T-cell (primary cell): ENCODE measurements around the gene SH3RF3. TPM values are rescaled to one million over a fixed set of nuclear protein-coding genes. Genes with fewer than 3 reads are reported as not detected.

ENCODE experiments used
- ATAC-seq, 4 experiments: fragments of 200-7000 bp in 3 of 4; fragments of 150-1000 bp in 1 of 4; cut with Tn5 transposase; replicated peaks in 1 of 4; 1 replicate in 3 of 4; 2 replicates in 1 of 4; pipeline ENCODE4 v1.10.0; 2021; ENCODE audit warnings: moderate library complexity in 3 of 4, mild to moderate bottlenecking in 2 of 4, moderate number of reproducible peaks in 1 of 4
- CTCF ChIA-PET, 2 donors: fragments of 300-600 bp; sonication (Branson Sonifier 250); formaldehyde crosslinking; loops; one replicate each; lab custom pipeline; 2022; ENCODE audit warnings: antibody characterized with exemption in 2 of 2; lab: Charles Lee
- POLR2A ChIA-PET, 2 donors: fragments of 300-600 bp; sonication (Branson Sonifier 250); formaldehyde crosslinking; loops; one replicate each; lab custom pipeline; 2022; ENCODE audit warnings: antibody characterized with exemption in 2 of 2; lab: Charles Lee
- DNase-seq, 35 experiments: peaks; one replicate each; pipeline versions ENCODE4 v3.0.0 to v3.0.0-alpha.2; 2013 to 2023
- H3K27ac ChIP-seq: one replicate; pipeline ENCODE4 v1.5.1; 2013; ENCODE audit warnings: low read length
- H3K27me3 ChIP-seq, 2 experiments: replicated peaks in 1 of 2; 1 replicate in 1 of 2; 2 replicates in 1 of 2; pipeline versions ENCODE4 v1.6.1 to v1.7.0; 2013; ENCODE audit warnings: low read length in 1 of 2, mixed read lengths in 1 of 2; ENCODE audit not compliant: control insufficient read depth in 2 of 2, insufficient read depth in 2 of 2; ENCODE audit errors: extremely low read depth in 1 of 2
- H3K36me3 ChIP-seq, 2 donors: 1 replicate in 1 of 2; 2 replicates in 1 of 2; pipeline versions ENCODE4 v1.6.1 to v1.7.0; 2013; ENCODE audit warnings: low read length in 1 of 2; ENCODE audit not compliant: control insufficient read depth in 2 of 2, insufficient read depth in 1 of 2; ENCODE audit errors: extremely low read depth in 1 of 2
- H3K4me1 ChIP-seq, 2 experiments: 1 replicate in 1 of 2; 2 replicates in 1 of 2; pipeline versions ENCODE4 v1.6.1 to v1.7.0; 2013; ENCODE audit warnings: low read length in 2 of 2, mixed read lengths in 1 of 2; ENCODE audit not compliant: insufficient read depth in 2 of 2, control insufficient read depth in 1 of 2; ENCODE audit errors: extremely low read depth in 1 of 2
- H3K4me3 ChIP-seq, 2 donors: 1 replicate in 1 of 2; 2 replicates in 1 of 2; pipeline versions ENCODE4 v1.5.1 to v1.7.0; 2013; ENCODE audit warnings: mild to moderate bottlenecking in 2 of 2, low read length in 1 of 2, moderate library complexity in 1 of 2; ENCODE audit not compliant: control insufficient read depth in 1 of 2; ENCODE audit errors: extremely low read depth in 1 of 2
- H3K9me3 ChIP-seq: 2 replicates; pipeline ENCODE4 v1.7.0; 2013
- H3K27ac Mint-ChIP-seq, 2 donors: one replicate each; pipeline ENCODE4 v1.8.0; 2020 to 2021; ENCODE audit warnings: mild to moderate bottlenecking in 2 of 2, mixed read lengths in 2 of 2
- H3K27me3 Mint-ChIP-seq, 2 donors: one replicate each; pipeline ENCODE4 v1.8.0; 2021 to 2022; ENCODE audit warnings: mixed read lengths in 2 of 2
- H3K36me3 Mint-ChIP-seq: one replicate; pipeline ENCODE4 v1.8.0; 2021; ENCODE audit warnings: mixed read lengths
- H3K4me1 Mint-ChIP-seq, 3 donors: one replicate each; pipeline ENCODE4 v1.8.0; 2020 to 2022; ENCODE audit warnings: mixed read lengths in 3 of 3, mild to moderate bottlenecking in 1 of 3
- H3K4me3 Mint-ChIP-seq, 3 donors: one replicate each; pipeline ENCODE4 v1.8.0; 2020 to 2022; ENCODE audit warnings: mild to moderate bottlenecking in 3 of 3, mixed read lengths in 3 of 3, moderate library complexity in 3 of 3
- H3K9me3 Mint-ChIP-seq, 3 donors: one replicate each; pipeline ENCODE4 v1.8.0; 2020 to 2022; ENCODE audit warnings: mixed read lengths in 3 of 3
- WGBS: methylation state at CpG from one replicate; pipeline ENCODE4 v1.1.5; 2013; ENCODE audit warnings: missing lambda C conversion rate; ENCODE audit not compliant: insufficient coverage; 5-methylcytosine and 5-hydroxymethylcytosine counted together
- total RNA-seq, 35 experiments: library from RNA in 6 of 35; stranded (reverse) in 6 of 35; fragments of 120-200 nt in 1 of 35; gene quantifications; one replicate each; pipeline versions ENCODE4 v1.2.1 to v1.2.4 and lab custom pipeline; 2013 to 2026

The SH3RF3 gene
- total RNA-seq, 5 donors from 2014 or later (not counting 1 experiment from before 2014, with no cell fraction given): 1.8 to 4.6 (median 3.6) TPM

- H3K4me1 Mint-ChIP-seq: peaks cover 36 to 45% (median 43%) of the 10 kb centered on the region in 3 donors
- ATAC-seq (no peak), DNase-seq (no peak)
- H3K27me3 ChIP-seq: peaks cover 0 to 30% of the 10 kb centered on the region in 2 experiments
- no peak overlapping the region for H3K27ac Mint-ChIP-seq
- peaks cover 12 to 25% of the 10 kb centered on the region in 2 experiments for H3K4me1 ChIP-seq
- no peaks in the 10 kb centered on the region for H3K36me3 ChIP-seq
- peaks cover 0 to 6% of the 10 kb centered on the region in 2 donors for H3K27me3 Mint-ChIP-seq
- WGBS: 83% methylated on average over 11 of the region's 12 CpGs
- H3K9me3 Mint-ChIP-seq: no peaks in the 10 kb centered on the region
- H3K36me3 Mint-ChIP-seq: no peaks in the 10 kb centered on the region
- CTCF ChIA-PET: interaction anchor here in 1 of 2 donors (0.6 kb wide), 1 partner anchor 146 kb away, joined by 9 read pairs; no protein-coding TSS in a partner anchor
- H3K4me3 Mint-ChIP-seq: no peak overlapping the region
- POLR2A ChIA-PET: no interaction called here
- no peaks in the 10 kb centered on the region for H3K9me3 ChIP-seq
- no peak overlapping the region for H3K4me3 ChIP-seq
- H3K27ac ChIP-seq: no peak overlapping the region
Observed at GRCh38 chr2:109148117-109148746, 19.2 kb downstream of the SH3RF3 start.

GRCh38 chr2:109148991-109149645 is 20.1 kb downstream of the SH3RF3 start:
- H3K4me3 Mint-ChIP-seq: no peak overlapping the region
- H3K27me3 Mint-ChIP-seq: peaks cover 0 to 6% of the 10 kb centered on the region in 2 donors
- ChIA-PET CTCF (interaction anchor here in 1 of 2 donors (0.5 kb wide), 1 partner anchor 551 kb away, joined by 6 read pairs; no protein-coding TSS in a partner anchor), POLR2A (interaction anchor here in 1 of 2 donors (0.5 kb wide), 1 partner anchor 14 kb away, joined by 3 read pairs; no protein-coding TSS in a partner anchor)
- H3K4me1 Mint-ChIP-seq: peaks cover 28 to 36% (median 34%) of the 10 kb centered on the region in 3 donors
- no peaks in the 10 kb centered on the region for H3K9me3 Mint-ChIP-seq
- Histone ChIP-seq H3K4me1 (peaks cover 9 to 20% of the 10 kb centered on the region in 2 experiments), H3K27me3 (peaks cover 0 to 30% of the 10 kb centered on the region in 2 experiments), H3K9me3 (no peaks in the 10 kb centered on the region), H3K4me3 (no peak overlapping the region), H3K36me3 (no peaks in the 10 kb centered on the region), H3K27ac (no peak overlapping the region)
- no peak for DNase-seq
- H3K27ac Mint-ChIP-seq: no peak overlapping the region
- H3K36me3 Mint-ChIP-seq: no peaks in the 10 kb centered on the region
- ATAC-seq: no peak
- 76% methylated on average over 6 of the region's 8 CpGs for WGBS

GRCh38 chr2:109150559-109150958 is 21.6 kb downstream of the SH3RF3 start:
- WGBS: 94% methylated on average over 2 of the region's 3 CpGs

GRCh38 chr2:109151519-109151918 is 22.5 kb downstream of the SH3RF3 start:
- ChIA-PET CTCF (no interaction called here), POLR2A (no interaction called here)
- Mint-ChIP-seq H3K9me3 (no peaks in the 10 kb centered on the region), H3K27me3 (peaks cover 0 to 6% of the 10 kb centered on the region in 2 donors), H3K27ac (no peak overlapping the region), H3K4me1 (peaks cover 19 to 31% (median 29%) of the 10 kb centered on the region in 3 donors), H3K4me3 (no peak overlapping the region), H3K36me3 (no peaks in the 10 kb centered on the region)
- DNase-seq (no peak), ATAC-seq (no peak)
- no peak overlapping the region for H3K27ac ChIP-seq
- H3K36me3 ChIP-seq: no peaks in the 10 kb centered on the region
- peaks cover 4 to 8% of the 10 kb centered on the region in 2 experiments for H3K4me1 ChIP-seq
- WGBS: 86% methylated on average over 1 of the region's 4 CpGs
- H3K9me3 ChIP-seq: no peaks in the 10 kb centered on the region
- peaks cover 0 to 14% of the 10 kb centered on the region in 2 experiments for H3K27me3 ChIP-seq
- H3K4me3 ChIP-seq: no peak overlapping the region

More at GRCh38 chr2:109150559-109150958, 21.6 kb downstream of the SH3RF3 start:
- H3K27me3 ChIP-seq: peaks cover 0 to 18% of the 10 kb centered on the region in 2 experiments
- Mint-ChIP-seq H3K9me3 (no peaks in the 10 kb centered on the region), H3K4me3 (no peak overlapping the region), H3K27me3 (peaks cover 0 to 6% of the 10 kb centered on the region in 2 donors), H3K4me1 (peaks cover 17 to 27% (median 25%) of the 10 kb centered on the region in 3 donors), H3K27ac (no peak overlapping the region), H3K36me3 (no peaks in the 10 kb centered on the region)
- no peak for DNase-seq
- peak in 1 of 4 experiments; percentile 63 for ATAC-seq
- CTCF ChIA-PET: interaction anchor here in 1 of 2 donors (0.6 kb wide), 1 partner anchor 16 kb away, joined by 4 read pairs; no protein-coding TSS in a partner anchor
- H3K36me3 ChIP-seq: no peaks in the 10 kb centered on the region
- no peaks in the 10 kb centered on the region for H3K9me3 ChIP-seq
- H3K27ac ChIP-seq: no peak overlapping the region
- peaks cover 4 to 8% of the 10 kb centered on the region in 2 experiments for H3K4me1 ChIP-seq
- H3K4me3 ChIP-seq: no peak overlapping the region
- POLR2A ChIA-PET: no interaction called here

GRCh38 chr2:109153005-109153784 is 24.2 kb downstream of the SH3RF3 start:
- peaks cover 19 to 31% (median 29%) of the 10 kb centered on the region in 3 donors for H3K4me1 Mint-ChIP-seq
- no peak overlapping the region for H3K4me3 ChIP-seq
- CTCF ChIA-PET: no interaction called here

GRCh38 chr2:109153807-109154206 is 24.8 kb downstream of the SH3RF3 start:
- WGBS: 80% methylated on average over 4 of the region's 5 CpGs
- DNase-seq: no peak
- ChIA-PET POLR2A (no interaction called here), CTCF (no interaction called here)
- H3K27me3 ChIP-seq: peaks cover 0 to 13% of the 10 kb centered on the region in 2 experiments
- Mint-ChIP-seq H3K9me3 (no peaks in the 10 kb centered on the region), H3K27ac (no peak overlapping the region), H3K4me3 (no peak overlapping the region), H3K36me3 (no peaks in the 10 kb centered on the region), H3K4me1 (peaks cover 19 to 31% (median 29%) of the 10 kb centered on the region in 3 donors), H3K27me3 (peaks cover 0 to 4% of the 10 kb centered on the region in 2 donors)
- no peaks in the 10 kb centered on the region for H3K9me3 ChIP-seq
- ATAC-seq: no peak
- no peak overlapping the region for H3K4me3 ChIP-seq
- H3K27ac ChIP-seq: no peak overlapping the region
- H3K36me3 ChIP-seq: no peaks in the 10 kb centered on the region
- peaks cover 4 to 8% of the 10 kb centered on the region in 2 experiments for H3K4me1 ChIP-seq

More at GRCh38 chr2:109153005-109153784, 24.2 kb downstream of the SH3RF3 start:
- Mint-ChIP-seq H3K36me3 (no peaks in the 10 kb centered on the region), H3K4me3 (no peak overlapping the region), H3K27me3 (peaks cover 0 to 4% of the 10 kb centered on the region in 2 donors), H3K9me3 (no peaks in the 10 kb centered on the region), H3K27ac (no peak overlapping the region)
- Histone ChIP-seq H3K36me3 (no peaks in the 10 kb centered on the region), H3K27me3 (peaks cover 0 to 8% of the 10 kb centered on the region in 2 experiments), H3K27ac (no peak overlapping the region), H3K9me3 (no peaks in the 10 kb centered on the region), H3K4me1 (peaks cover 4 to 8% of the 10 kb centered on the region in 2 experiments)
- POLR2A ChIA-PET: no interaction called here
- ATAC-seq (no peak), DNase-seq (no peak)
- WGBS: 78% methylated on average over 4 of the region's 10 CpGs
